Testis (tissue), 2 donors: ENCODE measurements around the gene KRTAP5-9.
"Not testable (repeated sequence)": the region's sequence is repeated elsewhere in the genome, so short reads cannot be mapped to it uniquely, and the experiment has no call there.

Experiments used
- POLR2A ChIP-seq: fragments of 450-650 bp; IDR thresholded peaks from one replicate; pipeline ENCODE4 v1.6.1; 2017; ENCODE audit warnings: antibody characterized with exemption, mild to moderate bottlenecking, moderate library complexity
- TF ChIP-seq, protein P1 (sequence below), 3 experiments: fragments of 450-650 bp in 2 of 3; fragments of 200-600 bp in 1 of 3; sonication (generic) in 1 of 3; IDR thresholded peaks; one replicate each; pipeline ENCODE4 v1.5.1; 2016 to 2019; ENCODE audit warnings: antibody characterized with exemption in 3 of 3, mild to moderate bottlenecking in 2 of 3, moderate library complexity in 1 of 3

DNA sequence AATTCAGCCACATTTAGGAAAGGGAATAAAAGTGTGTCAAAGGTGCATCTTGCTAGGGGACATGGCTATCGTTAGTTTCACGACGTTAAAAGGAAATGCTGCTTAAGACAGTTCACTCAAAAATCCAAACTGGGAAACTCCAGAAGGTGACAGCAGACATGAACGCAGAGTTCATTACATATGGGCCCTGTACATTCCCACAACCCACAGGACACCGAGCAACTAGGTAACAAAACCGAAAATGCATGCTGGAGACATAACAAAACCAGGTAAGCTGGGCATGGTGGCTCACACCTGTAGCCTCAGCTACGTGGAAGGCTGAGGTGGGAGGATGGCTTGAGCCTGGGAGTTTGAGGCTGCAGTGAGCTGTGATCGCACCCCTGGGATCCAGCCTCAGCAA lies 19.4 kb downstream of the KRTAP5-9 start:
- TF ChIP-seq, protein P1, sequence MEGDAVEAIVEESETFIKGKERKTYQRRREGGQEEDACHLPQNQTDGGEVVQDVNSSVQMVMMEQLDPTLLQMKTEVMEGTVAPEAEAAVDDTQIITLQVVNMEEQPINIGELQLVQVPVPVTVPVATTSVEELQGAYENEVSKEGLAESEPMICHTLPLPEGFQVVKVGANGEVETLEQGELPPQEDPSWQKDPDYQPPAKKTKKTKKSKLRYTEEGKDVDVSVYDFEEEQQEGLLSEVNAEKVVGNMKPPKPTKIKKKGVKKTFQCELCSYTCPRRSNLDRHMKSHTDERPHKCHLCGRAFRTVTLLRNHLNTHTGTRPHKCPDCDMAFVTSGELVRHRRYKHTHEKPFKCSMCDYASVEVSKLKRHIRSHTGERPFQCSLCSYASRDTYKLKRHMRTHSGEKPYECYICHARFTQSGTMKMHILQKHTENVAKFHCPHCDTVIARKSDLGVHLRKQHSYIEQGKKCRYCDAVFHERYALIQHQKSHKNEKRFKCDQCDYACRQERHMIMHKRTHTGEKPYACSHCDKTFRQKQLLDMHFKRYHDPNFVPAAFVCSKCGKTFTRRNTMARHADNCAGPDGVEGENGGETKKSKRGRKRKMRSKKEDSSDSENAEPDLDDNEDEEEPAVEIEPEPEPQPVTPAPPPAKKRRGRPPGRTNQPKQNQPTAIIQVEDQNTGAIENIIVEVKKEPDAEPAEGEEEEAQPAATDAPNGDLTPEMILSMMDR (IDR thresholded peaks at IDR 0.05): not testable (repeated sequence)
- not testable (repeated sequence) for TF ChIP-seq POLR2A
